Epithelial cell of esophagus (primary cell): ENCODE measurements around the gene SLN.

Experiments used
- DNase-seq: peaks from one replicate; pipeline ENCODE4 v3.0.0; 2010; ENCODE audit warnings: low read depth
- H3K4me3 ChIP-seq: 2 replicates; pipeline ENCODE4 v1.5.1; 2011; ENCODE audit warnings: mild to moderate bottlenecking, low read length, control low read depth
- CTCF ChIP-seq: IDR thresholded peaks from 2 replicates; pipeline ENCODE4 v1.5.1; 2011; ENCODE audit warnings: low read depth, mild to moderate bottlenecking, low read length, control low read depth, inconsistent platforms; ENCODE audit not compliant: insufficient read depth; ENCODE audit errors: missing control alignments

The SLN gene

DNA sequence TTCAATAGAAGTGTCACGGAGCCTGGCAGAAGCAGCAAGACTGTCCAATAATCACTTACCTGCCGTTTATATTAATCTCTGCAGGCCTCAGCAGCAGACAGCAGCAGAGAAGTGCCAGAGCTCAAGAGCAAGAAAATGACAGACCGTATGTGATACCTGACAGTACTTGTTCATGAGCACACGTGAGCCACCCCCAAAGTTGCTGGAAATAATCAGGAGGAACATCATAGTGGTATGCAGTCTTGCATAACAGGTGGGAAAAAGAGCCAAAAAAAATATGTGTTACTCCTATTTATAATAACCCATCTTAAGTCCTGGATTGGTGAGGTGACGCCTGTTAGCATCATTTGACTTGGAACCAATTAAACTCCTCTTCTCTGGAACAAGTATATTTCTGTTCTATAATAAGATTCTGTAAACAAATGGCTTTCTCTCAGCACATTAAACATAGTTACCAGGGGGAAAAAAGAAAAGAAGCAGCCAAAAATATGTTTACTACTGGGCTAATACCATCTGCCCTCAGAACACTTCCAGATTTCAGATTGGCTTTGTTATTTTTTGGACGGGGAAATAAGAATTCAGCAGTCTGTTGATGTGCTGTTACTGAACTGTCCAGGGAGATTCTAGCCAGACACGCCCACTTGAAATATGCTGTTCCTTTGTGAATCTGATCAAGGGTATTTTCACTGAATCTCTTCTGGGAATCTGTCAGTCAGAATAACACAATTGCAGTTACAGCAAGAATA, 7.9 kb upstream of the SLN start:
- H3K4me3 ChIP-seq: no peak overlapping the region
- TF ChIP-seq CTCF: no peak
- peak; percentile 60 for DNase-seq

- TF ChIP-seq CTCF: no peak
- no peak overlapping the region for H3K4me3 ChIP-seq
- peak; percentile 23 for DNase-seq
Measured at GRCh38 chr11:107719073-107719472, 7.2 kb upstream of the SLN start.

GRCh38 chr11:107716884-107717532, 5.2 kb upstream of the SLN start:
- peak; percentile 42 for DNase-seq
- TF ChIP-seq CTCF: no peak
- no peak overlapping the region for H3K4me3 ChIP-seq

GRCh38 chr11:107713009-107713408, 1.2 kb upstream of the SLN start:
- H3K4me3 ChIP-seq: no peak overlapping the region
- DNase-seq: no peak
- no peak for TF ChIP-seq CTCF

GRCh38 chr11:107710301-107710700, 1.6 kb downstream of the SLN start:
- H3K4me3 ChIP-seq: no peak overlapping the region
- no peak for TF ChIP-seq CTCF
- DNase-seq: no peak

- H3K4me3 ChIP-seq: no peak overlapping the region
- no peak for DNase-seq
- no peak for TF ChIP-seq CTCF
Measured at GRCh38 chr11:107708792-107709191, 3.1 kb downstream of the SLN start.

- no peak for TF ChIP-seq CTCF
- no peak overlapping the region for H3K4me3 ChIP-seq
- DNase-seq: no peak
Measured at GRCh38 chr11:107707807-107708206, 4.0 kb downstream of the SLN start.
